A549 (cell line): ENCODE measurements around the gene SERPINF2. TPM values are rescaled to one million over a fixed set of nuclear protein-coding genes. Genes with fewer than 3 reads are reported as not detected.
"Not testable (repeated sequence)": the region's sequence is repeated elsewhere in the genome, so short reads cannot be mapped to it uniquely, and the experiment has no call there.

ENCODE experiments used
- ATAC-seq, 2 experiments: fragments of 200-7000 bp in 1 of 2; fragments of >200 bp in 1 of 2; cut with Nextera tagmentation in 1 of 2; cut with Tn5 transposase in 1 of 2; 3 replicates each; pipeline versions ENCODE4 v1.8.0 to v1.9.1; 2018 to 2020; ENCODE audit warnings: mild to moderate bottlenecking in 1 of 2, moderate library complexity in 1 of 2
- CTCF ChIA-PET: fragments of 300-600 bp; sonication (Branson Sonifier 250); formaldehyde crosslinking; extraction: SDS; loops from one replicate; lab custom pipeline; 2021; ENCODE audit warnings: antibody characterized with exemption, inconsistent platforms; lab: Yijun Ruan, JAX
- POLR2A ChIA-PET: fragments of 350-600 bp; formaldehyde crosslinking; extraction: SDS; loops from one replicate; lab custom pipeline; 2021; ENCODE audit warnings: antibody characterized with exemption, inconsistent platforms; lab: Yijun Ruan, JAX
- DNase-seq, 2 experiments: peaks; one replicate each; pipeline versions ENCODE4 v3.0.0 to v3.0.0-alpha.2; 2011 to 2016; ENCODE audit warnings: low read depth in 1 of 2, low spot score in 1 of 2
- FAIRE-seq: peaks from 2 replicates; lab custom pipeline; 2011; peaks lifted over from hg19 to GRCh38; lab: Jason Lieb, UNC
- H3K27ac ChIP-seq, 2 experiments: fragments of >200 bp; sonication (Bioruptor Twin); formaldehyde crosslinking; 3 replicates each; pipeline ENCODE4 v1.5.1; 2016 to 2017
- H3K4me1 ChIP-seq: fragments of >200 bp; sonication (Bioruptor Twin); formaldehyde crosslinking; 3 replicates; pipeline ENCODE4 v1.6.1; 2016
- H3K4me2 ChIP-seq: fragments of >200 bp; sonication (Bioruptor Twin); formaldehyde crosslinking; 3 replicates; pipeline ENCODE4 v1.6.1; 2016
- H3K4me3 ChIP-seq: fragments of >200 bp; sonication (Bioruptor Twin); formaldehyde crosslinking; 3 replicates; pipeline ENCODE4 v1.5.1; 2016
- H3K9me3 ChIP-seq: fragments of >200 bp; sonication (Bioruptor Twin); formaldehyde crosslinking; 3 replicates; pipeline ENCODE4 v1.6.1; 2016
- BHLHE40 ChIP-seq: IDR thresholded peaks from 2 replicates; pipeline ENCODE4 v1.6.1; 2012; ENCODE audit warnings: low read depth, low read length, inconsistent platforms
- CBX2 ChIP-seq: fragments of 200-600 bp; sonication (generic); IDR thresholded peaks from 2 replicates; pipeline ENCODE4 v1.6.1; 2016; ENCODE audit warnings: low read depth, mild to moderate bottlenecking, borderline replicate concordance
- E2F6 ChIP-seq: IDR thresholded peaks from 2 replicates; pipeline ENCODE4 v1.6.1; 2012; ENCODE audit warnings: low read depth, borderline replicate concordance
- EHMT2 ChIP-seq: fragments of 200-600 bp; sonication (generic); IDR thresholded peaks from 2 replicates; pipeline ENCODE4 v1.6.1; 2016; ENCODE audit warnings: antibody characterized with exemption, low read depth, mild to moderate bottlenecking, moderate library complexity
- ESRRA ChIP-seq: fragments of 150-350 bp; IDR thresholded peaks from 2 replicates; pipeline ENCODE4 v1.6.1; 2014; ENCODE audit warnings: mild to moderate bottlenecking, low read length, borderline replicate concordance
- FOSB ChIP-seq: fragments of 250-450 bp; sonication (Bioruptor Pico); IDR thresholded peaks from 2 replicates; pipeline ENCODE4 v1.5.0; 2020; ENCODE audit warnings: mild to moderate bottlenecking, moderate library complexity
- FOSL2 ChIP-seq, 2 experiments: fragments of 450-650 bp in 1 of 2; fragments of >200 bp in 1 of 2; sonication (Bioruptor Twin) in 1 of 2; formaldehyde crosslinking; IDR thresholded peaks; 2 replicates each; pipeline versions ENCODE4 v1.5.0 to v1.6.1; 2016 to 2020; ENCODE audit warnings: mild to moderate bottlenecking in 1 of 2, moderate library complexity in 1 of 2
- FOXS1 ChIP-seq: fragments of 250-450 bp; sonication (Bioruptor Pico); IDR thresholded peaks from 2 replicates; pipeline ENCODE4 v1.5.0; 2020; ENCODE audit warnings: mild to moderate bottlenecking, moderate library complexity
- HDAC2 ChIP-seq: fragments of 200-600 bp; sonication (generic); IDR thresholded peaks from 2 replicates; pipeline ENCODE4 v1.6.1; 2016
- HEYL ChIP-seq: fragments of 250-450 bp; sonication (Bioruptor Pico); IDR thresholded peaks from 2 replicates; pipeline ENCODE4 v1.8.0; 2021; ENCODE audit warnings: mild to moderate bottlenecking, moderate library complexity
- HOXA7 ChIP-seq: fragments of 250-450 bp; sonication (Bioruptor Pico); IDR thresholded peaks from 2 replicates; pipeline ENCODE4 v1.5.0; 2020; ENCODE audit warnings: mild to moderate bottlenecking, moderate library complexity
- HOXB5 ChIP-seq: fragments of 250-450 bp; sonication (Bioruptor Pico); IDR thresholded peaks from 2 replicates; pipeline ENCODE4 v1.5.0; 2020; ENCODE audit warnings: mild to moderate bottlenecking, moderate library complexity
- JUN ChIP-seq, 2 experiments: fragments of >200 bp; sonication (Bioruptor Twin); formaldehyde crosslinking; IDR thresholded peaks; 2 replicates in 1 of 2; 3 replicates in 1 of 2; pipeline ENCODE4 v1.6.1; 2016 to 2017
- JUNB ChIP-seq: fragments of >200 bp; sonication (Bioruptor Twin); formaldehyde crosslinking; IDR thresholded peaks from 2 replicates; pipeline ENCODE4 v1.6.1; 2016
- MAZ ChIP-seq: fragments of 150-350 bp; IDR thresholded peaks from 2 replicates; pipeline ENCODE4 v1.6.1; 2014; ENCODE audit warnings: antibody characterized with exemption, low read depth, low read length, borderline replicate concordance
- MYC ChIP-seq: IDR thresholded peaks from 2 replicates; pipeline ENCODE4 v1.6.1; 2012; ENCODE audit warnings: mild to moderate bottlenecking, inconsistent platforms, low read length, improper control_type of control experiment, borderline replicate concordance
- NPAS2 ChIP-seq: fragments of 250-450 bp; sonication (Bioruptor Pico); IDR thresholded peaks from 2 replicates; pipeline ENCODE4 v1.8.0; 2022; ENCODE audit warnings: mild to moderate bottlenecking, moderate library complexity, borderline replicate concordance
- NR3C1 ChIP-seq: fragments of >200 bp; sonication (Bioruptor Twin); formaldehyde crosslinking; IDR thresholded peaks from 3 replicates; pipeline ENCODE4 v1.6.1; 2017
- PBX3 ChIP-seq: IDR thresholded peaks from 2 replicates; pipeline ENCODE4 v1.6.1; 2012
- PHF8 ChIP-seq: fragments of 200-600 bp; sonication (generic); IDR thresholded peaks from 2 replicates; pipeline ENCODE4 v1.6.1; 2016; ENCODE audit warnings: low read depth, mild to moderate bottlenecking, antibody characterized with exemption, moderate library complexity, borderline replicate concordance
- POLR2A ChIP-seq: IDR thresholded peaks from 2 replicates; pipeline ENCODE4 v1.6.1; 2012; ENCODE audit warnings: mild to moderate bottlenecking, low read length
- POLR2AphosphoS2 ChIP-seq: conservative IDR thresholded peaks from 2 replicates; pipeline ENCODE4 v1.6.1; 2012; ENCODE audit warnings: low read length, improper control_type of control experiment, inconsistent platforms
- RAD21 ChIP-seq, 2 experiments: fragments of >200 bp in 1 of 2; sonication (Bioruptor Twin) in 1 of 2; formaldehyde crosslinking in 1 of 2; IDR thresholded peaks in 1 of 2; conservative IDR thresholded peaks in 1 of 2; 2 replicates in 1 of 2; 3 replicates in 1 of 2; pipeline ENCODE4 v1.6.1; 2012 to 2018; ENCODE audit warnings: inconsistent platforms in 1 of 2
- SMC3 ChIP-seq: fragments of >200 bp; sonication (Bioruptor Twin); formaldehyde crosslinking; IDR thresholded peaks from 3 replicates; pipeline ENCODE4 v1.6.1; 2018; ENCODE audit warnings: inconsistent platforms
- USF2 ChIP-seq: fragments of 450-650 bp; IDR thresholded peaks from 2 replicates; pipeline ENCODE4 v1.6.1; 2014; ENCODE audit warnings: antibody characterized with exemption
- ZFP36 ChIP-seq: fragments of 450-650 bp; IDR thresholded peaks from 2 replicates; pipeline ENCODE4 v1.6.1; 2014; ENCODE audit warnings: borderline replicate concordance; ENCODE audit not compliant: partially characterized antibody
- ZSCAN20 ChIP-seq: fragments of 250-450 bp; sonication (Bioruptor Pico); IDR thresholded peaks from 2 replicates; pipeline ENCODE4 v1.8.0; 2022; ENCODE audit warnings: mild to moderate bottlenecking, moderate library complexity
- WGBS: methylation state at CpG from one replicate; pipeline ENCODE4 v1.1.6; 2017; ENCODE audit errors: missing lambda C conversion rate; 5-methylcytosine and 5-hydroxymethylcytosine counted together
- polyA plus RNA-seq, 4 experiments: library from polyadenylated mRNA; depleted of rRNA in 3 of 4; stranded (reverse); fragments of >200 nt; fragmentation: RNase III in 1 of 4; extraction: RNeasy Plus Mini Kit Qiagen cat#74134 plus additional on column Dnase treatment in 1 of 4; gene quantifications; 2 replicates in 3 of 4; 3 replicates in 1 of 4; pipeline ENCODE4 v1.2.3, GENCODE V29; 2011 to 2017
- TF ChIP-seq, protein P1 (sequence below): IDR thresholded peaks from 2 replicates; pipeline ENCODE4 v1.6.1; 2012
- TF ChIP-seq, protein P2 (sequence below): fragments of >200 bp; sonication (Bioruptor Twin); formaldehyde crosslinking; IDR thresholded peaks from 3 replicates; pipeline ENCODE4 v1.6.1; 2016

The SERPINF2 gene
- polyA plus RNA-seq, 2 of the 4 experiments (the other 2 are of a cell fraction): 2.1 to 2.9 TPM

- TF ChIP-seq E2F6: no peak
- TF ChIP-seq CBX2: no peak
- no peak for TF ChIP-seq HDAC2
Observed at GRCh38 chr17:1720856-1721386, 21.8 kb upstream of the SERPINF2 start (continued).

GRCh38 chr17:1722022-1722421 lies 20.6 kb upstream of the SERPINF2 start:
- H3K4me1 ChIP-seq: peaks cover 29% of the 10 kb centered on the region
- DNase-seq: not testable (repeated sequence)

GRCh38 chr17:1724351-1724868 lies 18.3 kb upstream of the SERPINF2 start, which contains the start of gene WDR81:
Gene WDR81, plus strand, starts transcription at chr17:1724704. Its CDS starts 256 bp downstream, at chr17:1724960.
- peak within 1 kb of the TSS; percentile 81 for H3K4me3 ChIP-seq
- no peak for FAIRE-seq
- DNase-seq: peak; percentile 90 to 92
- H3K4me2 ChIP-seq: peak within 1 kb of the TSS; percentile 97
- H3K9me3 ChIP-seq: no peaks in the 10 kb centered on the region
- WGBS: 8% methylated on average over 23 of the region's 57 CpGs
- peaks cover 17% of the 10 kb centered on the region for H3K4me1 ChIP-seq
- POLR2A ChIA-PET: interaction anchor here (1.0 to 2.2 kb wide), 7 partner anchors 8 to 105 kb away, joined by 3 to 7 read pairs (median 4); partner anchors contain the start of gene SMYD4
- peak within 1 kb of the TSS; percentile 93 to 95 for H3K27ac ChIP-seq
- CTCF ChIA-PET: interaction anchor here (0.8 to 23.8 kb wide), 7 partner anchors 9 to 150 kb away, joined by 3 to 591 read pairs (median 3); partner anchors contain the start of genes RILP and SERPINF1
- peak; percentile 74 to 84 for ATAC-seq
- TF ChIP-seq POLR2A (peak; percentile 58), EHMT2 (no peak), POLR2AphosphoS2 (no peak), SMC3 (peak; percentile 18; the same call in 1 of the 3 replicates), HOXB5 (CRISPR knock-in tag) (peak; percentile 93; the same call in 1 of the 2 replicates), HEYL (CRISPR knock-in tag) (0 out of 2 replicates have a peak, but pooled peaks have one; percentile 32), USF2 (peak; percentile 99), NR3C1 (no peak), E2F6 (peak; percentile 93), HDAC2 (0 out of 2 replicates have a peak, but pooled peaks have one; percentile 13), RAD21 (conservative IDR thresholded peaks at IDR 0.05 in 1 of 2, IDR thresholded peaks at IDR 0.05 in 1 of 2) (no peak), ESRRA (no peak), PHF8 (0 out of 2 replicates have a peak, but pooled peaks have one; percentile 49), BHLHE40 (peak; percentile 66), FOXS1 (CRISPR knock-in tag) (0 out of 2 replicates have a peak, but pooled peaks have one; percentile 30), FOSL2 (IDR thresholded peaks at IDR 0.05) (no peak), FOSL2 (CRISPR knock-in tag; IDR thresholded peaks at IDR 0.05) (peak; percentile 16; the same call in 1 of the 2 replicates), ZFP36 (no peak), MAZ (no peak), MYC (peak; percentile 89), HOXA7 (CRISPR knock-in tag) (no peak), JUNB (no peak), ZSCAN20 (CRISPR knock-in tag) (0 out of 2 replicates have a peak, but pooled peaks have one; percentile 36), FOSB (no peak), NPAS2 (no peak; the same call in 1 of the 2 replicates), JUN (IDR thresholded peaks at IDR 0.05) (peak; percentile 75 to 91), PBX3 (no peak; the same call in 1 of the 2 replicates)
- TF ChIP-seq, protein P1, sequence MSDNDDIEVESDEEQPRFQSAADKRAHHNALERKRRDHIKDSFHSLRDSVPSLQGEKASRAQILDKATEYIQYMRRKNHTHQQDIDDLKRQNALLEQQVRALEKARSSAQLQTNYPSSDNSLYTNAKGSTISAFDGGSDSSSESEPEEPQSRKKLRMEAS: peak; percentile 98
- TF ChIP-seq, protein P2, sequence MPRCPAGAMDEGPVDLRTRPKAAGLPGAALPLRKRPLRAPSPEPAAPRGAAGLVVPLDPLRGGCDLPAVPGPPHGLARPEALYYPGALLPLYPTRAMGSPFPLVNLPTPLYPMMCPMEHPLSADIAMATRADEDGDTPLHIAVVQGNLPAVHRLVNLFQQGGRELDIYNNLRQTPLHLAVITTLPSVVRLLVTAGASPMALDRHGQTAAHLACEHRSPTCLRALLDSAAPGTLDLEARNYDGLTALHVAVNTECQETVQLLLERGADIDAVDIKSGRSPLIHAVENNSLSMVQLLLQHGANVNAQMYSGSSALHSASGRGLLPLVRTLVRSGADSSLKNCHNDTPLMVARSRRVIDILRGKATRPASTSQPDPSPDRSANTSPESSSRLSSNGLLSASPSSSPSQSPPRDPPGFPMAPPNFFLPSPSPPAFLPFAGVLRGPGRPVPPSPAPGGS: no peak

More at GRCh38 chr17:1722022-1722421, 20.6 kb upstream of the SERPINF2 start:
- H3K27ac ChIP-seq, ATAC-seq, H3K9me3 ChIP-seq, H3K4me2 ChIP-seq, FAIRE-seq, H3K4me3 ChIP-seq: not testable (repeated sequence)
- POLR2A ChIA-PET: interaction anchor here (1.1 kb wide), 1 partner anchor 8 kb away, joined by 3 read pairs; no protein-coding TSS in a partner anchor
- whole genome bisulfite sequencing: 97% methylated on average over 8 of the region's 8 CpGs
- CTCF ChIA-PET: interaction anchor here (0.5 to 23.8 kb wide), 24 partner anchors 8 to 612 kb away, joined by 3 to 591 read pairs (median 5); partner anchors contain the start of genes RILP and SERPINF1
